ACC112 (cell line): ENCODE data around the gene PMAIP1.
"Not testable (repeated sequence)": the region's sequence is repeated elsewhere in the genome, so short reads cannot be mapped to it uniquely, and the experiment has no call there.

Experiments
- H2AFZ ChIP-seq: fragments of 200-600 bp; sonication (generic); one replicate; pipeline ENCODE4 v1.6.0; 2017; ENCODE audit warnings: antibody characterized with exemption, low read length; ENCODE audit not compliant: unreplicated experiment
- H3K27ac ChIP-seq: fragments of 200-600 bp; sonication (generic); 2 replicates; pipeline ENCODE4 v1.5.1; 2014; ENCODE audit warnings: low read depth, mild to moderate bottlenecking, antibody characterized with exemption, low read length, moderate library complexity
- H3K27me3 ChIP-seq: fragments of 200-600 bp; sonication (generic); 2 replicates; pipeline ENCODE4 v1.6.1; 2014; ENCODE audit warnings: mild to moderate bottlenecking, antibody characterized with exemption, low read length, moderate library complexity, mixed read lengths; ENCODE audit not compliant: insufficient read depth
- H3K36me3 ChIP-seq: fragments of 200-600 bp; sonication (generic); 2 replicates; pipeline ENCODE4 v1.6.1; 2016; ENCODE audit warnings: mild to moderate bottlenecking, antibody characterized with exemption, low read length, moderate library complexity, mixed read lengths; ENCODE audit not compliant: insufficient read depth
- H3K4me1 ChIP-seq: fragments of 200-600 bp; sonication (generic); one replicate; pipeline ENCODE4 v1.6.1; 2016; ENCODE audit warnings: low read length, mixed read lengths; ENCODE audit not compliant: insufficient read depth, unreplicated experiment, control insufficient read depth
- H3K4me3 ChIP-seq: fragments of 200-600 bp; sonication (generic); 2 replicates; pipeline ENCODE4 v1.5.1; 2014; ENCODE audit warnings: mild to moderate bottlenecking, low read depth, low read length
- H3K79me2 ChIP-seq: fragments of 200-600 bp; sonication (generic); one replicate; pipeline ENCODE4 v1.6.0; 2016; ENCODE audit warnings: low read length; ENCODE audit not compliant: control insufficient read depth, unreplicated experiment, insufficient read depth

The PMAIP1 gene

DNA sequence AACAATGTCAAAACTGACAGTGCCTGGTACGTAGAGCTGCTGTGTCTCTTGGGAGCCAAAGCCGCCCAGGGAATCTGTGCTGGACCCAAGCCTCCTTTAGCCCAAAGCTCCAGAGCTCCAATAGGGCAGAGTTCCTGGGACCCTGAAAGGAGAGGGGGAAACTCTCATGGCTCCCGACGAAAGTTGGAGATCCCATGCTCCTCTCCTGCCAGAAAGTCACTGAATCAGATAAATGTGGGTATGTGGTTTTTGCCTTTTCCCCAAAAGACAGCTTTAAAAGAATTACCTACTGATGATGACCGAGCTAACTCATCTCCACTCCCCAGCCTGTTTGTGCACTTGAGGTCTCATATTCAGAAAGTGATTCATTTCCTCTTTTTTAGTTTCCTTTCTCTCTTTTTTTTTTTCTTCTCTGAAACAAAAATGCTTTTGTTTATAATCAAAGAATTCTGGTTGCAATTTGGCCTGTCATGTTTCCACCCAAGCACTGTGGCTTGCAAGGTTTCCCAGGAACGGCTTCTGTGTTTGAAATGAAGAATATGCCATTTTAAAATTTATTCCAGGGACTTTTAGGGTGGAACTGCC, 14.1 kb upstream of the PMAIP1 start:
- Histone ChIP-seq H3K36me3 (no peaks in the 10 kb centered on the region), H3K27me3 (no peaks in the 10 kb centered on the region), H3K27ac (peak overlapping the region; percentile 95), H3K79me2 (no peaks in the 10 kb centered on the region), H3K4me1 (peaks cover 40% of the 10 kb centered on the region), H3K4me3 (peak overlapping the region; percentile 55), H2AFZ (peak overlapping the region; percentile 27)

DNA sequence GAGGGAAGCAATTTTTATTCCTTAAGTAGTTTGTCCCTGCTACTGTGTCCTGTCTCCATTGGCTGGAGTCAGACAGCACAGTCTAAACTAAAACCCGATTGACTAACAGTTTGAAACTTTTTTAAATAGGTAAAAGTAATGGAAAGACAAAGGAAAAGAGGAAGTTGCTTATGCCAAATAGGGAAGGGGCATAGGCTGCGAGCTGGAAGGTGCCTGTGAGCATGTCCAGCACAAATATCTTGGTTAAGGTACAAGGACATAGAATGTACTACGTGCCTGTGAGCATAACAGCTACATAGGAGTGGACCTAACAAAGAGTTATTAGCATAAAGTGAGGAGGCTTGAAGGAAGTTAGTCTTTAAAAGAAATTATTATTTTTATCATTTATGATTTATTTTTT, 13.4 kb upstream of the PMAIP1 start:
- H3K4me1 ChIP-seq, result peaks cover 39% of the 10 kb centered on the region
- not testable (repeated sequence) for H3K79me2 ChIP-seq, H2AFZ ChIP-seq, H3K4me3 ChIP-seq, H3K36me3 ChIP-seq, H3K27me3 ChIP-seq
- peak overlapping the region; percentile 95 for H3K27ac ChIP-seq

GRCh38 chr18:59892123-59892522, 7.7 kb upstream of the PMAIP1 start:
- Histone ChIP-seq H3K27me3 (no peaks in the 10 kb centered on the region), H2AFZ (no peak overlapping the region), H3K79me2 (peaks cover 1% of the 10 kb centered on the region), H3K27ac (no peak overlapping the region), H3K4me1 (no peaks in the 10 kb centered on the region), H3K4me3 (no peak overlapping the region), H3K36me3 (no peaks in the 10 kb centered on the region)

- Histone ChIP-seq H3K27me3 (no peaks in the 10 kb centered on the region), H2AFZ (no peak overlapping the region), H3K4me1 (peaks cover 9% of the 10 kb centered on the region), H3K36me3 (no peaks in the 10 kb centered on the region), H3K4me3 (no peak overlapping the region), H3K27ac (no peak overlapping the region), H3K79me2 (peaks cover 18% of the 10 kb centered on the region)
Observed at GRCh38 chr18:59893971-59894370, 5.8 kb upstream of the PMAIP1 start.

GRCh38 chr18:59897321-59897954, 2.4 kb upstream of the PMAIP1 start:
- peaks cover 9% of the 10 kb centered on the region for H3K36me3 ChIP-seq
- H2AFZ ChIP-seq, result no peak overlapping the region
- peaks cover 48% of the 10 kb centered on the region for H3K79me2 ChIP-seq
- no peaks in the 10 kb centered on the region for H3K27me3 ChIP-seq
- H3K4me3 ChIP-seq, result no peak overlapping the region
- peaks cover 12% of the 10 kb centered on the region for H3K4me1 ChIP-seq
- no peak overlapping the region for H3K27ac ChIP-seq

DNA sequence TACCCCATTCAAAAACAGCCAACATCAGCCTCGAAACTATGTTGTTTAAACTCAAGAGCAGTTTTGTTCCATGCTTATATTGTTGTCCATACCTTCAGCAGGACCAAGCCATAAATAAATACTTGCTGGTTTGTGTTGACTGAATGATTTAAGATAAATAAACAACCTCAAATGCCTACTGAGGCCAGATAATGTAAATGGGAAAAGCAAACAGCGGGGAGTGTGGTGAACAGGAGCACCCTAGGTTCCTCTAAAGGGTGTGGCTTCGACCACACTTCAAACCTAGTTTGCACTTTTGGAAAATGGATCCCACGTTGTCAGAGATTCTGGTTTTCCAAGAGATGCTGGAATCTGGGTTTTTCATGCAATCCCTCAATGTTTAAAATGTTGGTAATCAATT, 1.7 kb upstream of the PMAIP1 start:
- Histone ChIP-seq H3K27ac (no peak overlapping the region), H3K4me3 (peak overlapping the region; percentile 79; the same call in 1 of the 2 replicates), H2AFZ (no peak overlapping the region), H3K36me3 (peaks cover 15% of the 10 kb centered on the region), H3K4me1 (peaks cover 19% of the 10 kb centered on the region), H3K27me3 (no peaks in the 10 kb centered on the region), H3K79me2 (peaks cover 55% of the 10 kb centered on the region)

DNA sequence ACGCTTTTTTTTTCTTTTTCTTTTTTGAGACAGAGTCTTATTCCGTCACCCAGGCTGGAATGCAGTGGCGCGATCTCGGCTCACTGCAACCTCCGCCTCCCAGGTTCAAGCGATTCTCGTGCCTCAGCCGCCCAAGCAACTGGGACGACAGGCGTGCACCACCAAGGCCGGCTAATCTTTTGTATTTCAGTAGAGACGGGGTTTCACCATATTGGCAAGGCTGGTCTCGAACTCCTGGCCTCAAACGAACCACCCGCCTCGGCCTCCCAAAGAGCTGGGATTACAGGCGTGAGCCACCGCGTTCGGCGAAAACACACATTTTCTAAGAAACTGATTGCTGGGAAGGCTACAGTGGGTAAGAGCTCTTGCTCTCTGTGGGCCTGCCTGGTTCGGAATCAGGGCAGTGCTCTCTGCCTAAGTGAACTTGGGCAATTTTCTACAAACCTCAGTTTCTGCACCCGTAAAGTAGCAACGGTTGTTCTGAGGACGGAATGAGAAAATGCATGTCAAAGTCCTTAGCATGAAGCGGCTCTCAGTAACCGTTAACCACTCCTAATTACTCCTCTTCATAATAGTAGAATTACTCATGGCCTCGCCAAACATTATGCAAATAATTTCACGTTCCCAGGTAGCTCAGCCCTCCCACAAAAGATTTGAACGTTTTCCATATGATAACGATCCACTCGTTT, 1.0 kb upstream of the PMAIP1 start:
- Histone ChIP-seq H3K4me3 (peak overlapping the region; percentile 79), H3K79me2 (peaks cover 58% of the 10 kb centered on the region), H3K27me3 (no peaks in the 10 kb centered on the region), H3K4me1 (peaks cover 23% of the 10 kb centered on the region), H2AFZ (peak overlapping the region; percentile 79), H3K36me3 (peaks cover 20% of the 10 kb centered on the region), H3K27ac (peak overlapping the region; percentile 94)

GRCh38 chr18:59900222-59901128, 679 bp downstream of the PMAIP1 start:
- Histone ChIP-seq H2AFZ (no peak overlapping the region), H3K4me1 (peaks cover 38% of the 10 kb centered on the region), H3K79me2 (peaks cover 58% of the 10 kb centered on the region), H3K27me3 (no peaks in the 10 kb centered on the region), H3K36me3 (peaks cover 25% of the 10 kb centered on the region), H3K4me3 (peak overlapping the region; percentile 79), H3K27ac (peak overlapping the region; percentile 94)

DNA sequence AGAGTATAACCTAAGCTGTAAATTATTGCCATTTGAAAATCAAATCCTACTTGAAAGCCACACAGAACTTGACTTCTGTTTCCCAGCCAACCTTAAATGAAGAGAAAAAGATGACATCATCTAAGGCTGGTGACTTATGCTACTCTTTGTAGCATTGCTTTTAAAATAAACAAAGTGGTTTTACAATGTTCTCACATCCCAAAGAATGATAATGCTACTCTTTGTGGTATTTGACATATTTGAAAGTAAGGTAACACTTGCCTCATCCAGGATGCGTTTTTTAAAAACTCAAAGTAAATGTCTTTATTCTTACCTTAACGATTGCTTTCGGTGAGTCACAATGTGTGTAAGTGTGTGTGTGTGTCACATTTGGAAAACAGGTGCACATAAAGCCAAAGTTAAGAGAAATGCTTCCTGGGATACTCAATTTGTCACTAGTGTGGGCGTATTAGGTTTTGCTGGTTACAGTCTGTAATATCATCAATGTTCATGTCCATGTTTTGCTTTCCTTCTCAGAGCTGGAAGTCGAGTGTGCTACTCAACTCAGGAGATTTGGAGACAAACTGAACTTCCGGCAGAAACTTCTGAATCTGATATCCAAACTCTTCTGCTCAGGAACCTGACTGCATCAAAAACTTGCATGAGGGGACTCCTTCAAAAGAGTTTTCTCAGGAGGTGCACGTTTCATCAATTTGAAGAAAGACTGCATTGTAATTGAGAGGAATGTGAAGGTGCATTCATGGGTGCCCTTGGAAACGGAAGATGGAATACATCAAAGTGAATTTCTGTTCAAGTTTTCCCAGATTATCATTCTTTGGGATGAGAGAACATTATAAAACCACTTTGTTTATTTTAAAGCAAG, 2.6 kb downstream of the PMAIP1 start:
- Histone ChIP-seq H3K4me3 (peak overlapping the region; percentile 79), H2AFZ (no peak overlapping the region), H3K27ac (peak overlapping the region; percentile 94), H3K27me3 (no peaks in the 10 kb centered on the region), H3K4me1 (peaks cover 46% of the 10 kb centered on the region), H3K79me2 (peaks cover 55% of the 10 kb centered on the region), H3K36me3 (peaks cover 25% of the 10 kb centered on the region)
